Right lobe of liver (tissue), 4 donors: ENCODE measurements around the gene CBX7.

ENCODE experiments used
- POLR2A ChIP-seq: fragments of 450-650 bp; IDR thresholded peaks from one replicate; pipeline ENCODE4 v1.6.1; 2017; ENCODE audit warnings: antibody characterized with exemption, mild to moderate bottlenecking
- TF ChIP-seq, protein P1 (sequence below), 4 donors: fragments of 200-600 bp in 3 of 4; fragments of 450-650 bp in 1 of 4; IDR thresholded peaks; one replicate each; pipeline versions ENCODE4 v1.5.1 to v1.8.0; 2016 to 2022; ENCODE audit warnings: antibody characterized with exemption in 4 of 4, mild to moderate bottlenecking in 2 of 4
- donor health status: DM: no; HTN: no; CAD: no.
- donor health status: DM: no; HTN: no; CAD: no.
- donor health status: DM: no; HTN: yes; CAD: no.

DNA sequence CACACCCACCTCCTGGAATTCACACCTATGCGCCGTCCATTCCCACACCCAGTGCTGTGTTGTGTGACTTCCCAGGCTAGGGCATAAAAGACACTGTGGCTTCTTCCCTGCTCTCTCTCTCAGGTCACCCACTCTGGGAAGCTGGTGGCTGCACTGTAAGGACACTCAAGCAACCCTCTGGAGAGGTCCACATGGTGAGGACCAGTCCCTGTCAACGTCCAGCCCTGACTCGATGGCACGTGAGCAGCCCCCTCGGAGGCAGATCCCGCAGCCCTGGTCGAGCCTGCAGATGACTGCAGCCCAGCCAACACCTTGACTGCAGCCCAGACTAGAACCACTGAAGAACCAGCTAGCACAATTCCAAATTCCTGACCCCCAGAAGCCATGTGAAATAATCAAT lies 16.2 kb downstream of the CBX7 start:
- TF ChIP-seq, protein P1, sequence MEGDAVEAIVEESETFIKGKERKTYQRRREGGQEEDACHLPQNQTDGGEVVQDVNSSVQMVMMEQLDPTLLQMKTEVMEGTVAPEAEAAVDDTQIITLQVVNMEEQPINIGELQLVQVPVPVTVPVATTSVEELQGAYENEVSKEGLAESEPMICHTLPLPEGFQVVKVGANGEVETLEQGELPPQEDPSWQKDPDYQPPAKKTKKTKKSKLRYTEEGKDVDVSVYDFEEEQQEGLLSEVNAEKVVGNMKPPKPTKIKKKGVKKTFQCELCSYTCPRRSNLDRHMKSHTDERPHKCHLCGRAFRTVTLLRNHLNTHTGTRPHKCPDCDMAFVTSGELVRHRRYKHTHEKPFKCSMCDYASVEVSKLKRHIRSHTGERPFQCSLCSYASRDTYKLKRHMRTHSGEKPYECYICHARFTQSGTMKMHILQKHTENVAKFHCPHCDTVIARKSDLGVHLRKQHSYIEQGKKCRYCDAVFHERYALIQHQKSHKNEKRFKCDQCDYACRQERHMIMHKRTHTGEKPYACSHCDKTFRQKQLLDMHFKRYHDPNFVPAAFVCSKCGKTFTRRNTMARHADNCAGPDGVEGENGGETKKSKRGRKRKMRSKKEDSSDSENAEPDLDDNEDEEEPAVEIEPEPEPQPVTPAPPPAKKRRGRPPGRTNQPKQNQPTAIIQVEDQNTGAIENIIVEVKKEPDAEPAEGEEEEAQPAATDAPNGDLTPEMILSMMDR (IDR thresholded peaks at IDR 0.05): no peak
- no peak for TF ChIP-seq POLR2A
